Mesendoderm (in vitro differentiated cells): Measurements from ENCODE around the gene HMCES.

ENCODE experiments used
- DNase-seq: peaks from one replicate; pipeline ENCODE4 v3.0.0; 2013
- H2AK5ac ChIP-seq: 2 replicates; pipeline ENCODE4 v1.6.1; 2013; ENCODE audit warnings: low read length, inconsistent platforms
- H2BK120ac ChIP-seq: 2 replicates; pipeline ENCODE4 v1.6.1; 2013; ENCODE audit warnings: low read depth, mild to moderate bottlenecking, low read length, moderate library complexity, mixed read lengths
- H2BK15ac ChIP-seq: replicated peaks from 2 replicates; pipeline ENCODE4 v1.6.1; 2013; ENCODE audit warnings: low read depth, mild to moderate bottlenecking, moderate library complexity
- H2BK5ac ChIP-seq: 2 replicates; pipeline ENCODE4 v1.6.1; 2013; ENCODE audit warnings: low read length, inconsistent platforms
- H3K18ac ChIP-seq: 2 replicates; pipeline ENCODE4 v1.6.1; 2013; ENCODE audit warnings: mild to moderate bottlenecking, low read length, mixed read lengths
- H3K23ac ChIP-seq: one replicate; pipeline ENCODE4 v1.6.1; 2013; ENCODE audit warnings: low read length
- H3K27ac ChIP-seq: 2 replicates; pipeline ENCODE4 v1.5.1; 2013; ENCODE audit warnings: low read depth, mild to moderate bottlenecking, inconsistent platforms, low read length, moderate library complexity
- H3K27me3 ChIP-seq: 2 replicates; pipeline ENCODE4 v1.6.1; 2013; ENCODE audit warnings: low read length, control low read depth, mild to moderate bottlenecking, inconsistent platforms; ENCODE audit not compliant: insufficient read depth, poor library complexity
- H3K36me3 ChIP-seq: 2 replicates; pipeline ENCODE4 v1.6.1; 2013; ENCODE audit warnings: low read length, inconsistent platforms; ENCODE audit not compliant: control insufficient read depth, insufficient read depth
- H3K4ac ChIP-seq: one replicate; pipeline ENCODE4 v1.6.1; 2013; ENCODE audit warnings: low read depth, mild to moderate bottlenecking, low read length, moderate library complexity
- H3K4me1 ChIP-seq: 2 replicates; pipeline ENCODE4 v1.6.1; 2013; ENCODE audit warnings: low read depth, low read length, inconsistent platforms; ENCODE audit not compliant: control insufficient read depth
- H3K4me2 ChIP-seq: 2 replicates; pipeline ENCODE4 v1.6.1; 2013; ENCODE audit warnings: low read length
- H3K4me3 ChIP-seq: 2 replicates; pipeline ENCODE4 v1.5.1; 2013; ENCODE audit warnings: mild to moderate bottlenecking, low read length
- H3K56ac ChIP-seq: one replicate; pipeline ENCODE4 v1.6.1; 2013; ENCODE audit warnings: low read length
- H3K79me1 ChIP-seq: 2 replicates; pipeline ENCODE4 v1.6.1; 2013; ENCODE audit warnings: low read length, inconsistent platforms
- H3K79me2 ChIP-seq: 2 replicates; pipeline ENCODE4 v1.6.1; 2013; ENCODE audit warnings: mild to moderate bottlenecking, low read length; ENCODE audit not compliant: control insufficient read depth, insufficient read depth
- H3K9ac ChIP-seq: 2 replicates; pipeline ENCODE4 v1.6.1; 2013; ENCODE audit warnings: low read length, inconsistent platforms
- H4K5ac ChIP-seq: one replicate; pipeline ENCODE4 v1.6.1; 2013; ENCODE audit warnings: low read length
- H4K8ac ChIP-seq: one replicate; pipeline ENCODE4 v1.6.1; 2013; ENCODE audit warnings: low read depth, mild to moderate bottlenecking, control low read depth, low read length, moderate library complexity
- WGBS: extraction: QIAGEN DNeasy Blood & Tissue Kit; methylation state at CpG from one replicate; pipeline ENCODE4 v1.1.7; 2013; ENCODE audit warnings: low lambda C conversion rate, missing lambda C conversion rate; ENCODE audit not compliant: insufficient coverage; ENCODE audit errors: extremely low coverage; 5-methylcytosine and 5-hydroxymethylcytosine counted together

HMCES gene

DNA sequence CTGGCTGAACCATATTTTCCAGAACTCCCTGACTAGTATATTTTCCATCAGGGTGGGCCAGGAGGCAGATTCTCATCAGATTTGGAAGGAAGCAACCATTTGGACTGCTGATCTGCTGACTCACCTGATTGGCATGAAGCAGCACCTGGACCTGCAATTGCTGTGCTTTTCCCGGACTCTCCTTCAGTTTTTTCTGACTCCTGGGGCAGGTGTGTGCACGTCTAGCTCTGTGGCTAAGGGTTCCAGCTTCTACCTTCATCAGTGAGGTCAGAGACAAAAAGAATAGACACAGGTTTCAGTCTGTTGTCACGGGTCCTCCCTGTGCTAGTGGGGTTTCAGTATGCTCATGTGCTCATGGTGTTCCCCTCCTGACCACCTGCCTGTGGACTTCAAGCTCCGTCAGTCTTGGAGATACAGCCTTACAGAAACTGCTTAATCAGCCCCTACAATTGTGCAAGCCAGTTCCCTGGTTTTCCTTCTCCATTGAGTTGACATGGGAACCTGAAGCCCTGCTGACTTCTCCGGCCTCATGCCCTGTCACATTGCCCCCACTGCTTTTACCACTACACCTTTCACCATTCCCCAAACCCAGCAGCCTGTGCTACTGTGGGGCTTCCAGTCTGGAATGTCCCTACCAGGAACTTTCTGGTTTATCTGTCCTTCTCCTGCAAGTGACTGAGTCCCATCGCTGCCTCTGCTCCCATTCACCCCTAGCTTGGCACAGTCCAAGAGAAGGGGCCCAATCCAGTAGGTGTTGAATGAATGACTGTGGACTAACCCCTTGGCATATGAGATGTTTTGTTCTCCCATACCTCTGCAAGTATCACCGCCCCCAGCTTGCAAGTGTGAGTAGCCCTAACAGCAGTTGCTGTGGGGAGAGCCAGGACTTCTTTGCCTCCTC is 31.7 kb downstream of the HMCES start:
- peaks cover 4% of the 10 kb centered on the region for H3K4me1 ChIP-seq
- H3K18ac ChIP-seq, result no peak overlapping the region
- no peak overlapping the region for H3K56ac ChIP-seq
- no peak overlapping the region for H2AK5ac ChIP-seq
- no peak overlapping the region for H3K23ac ChIP-seq
- H3K9ac ChIP-seq, result no peak overlapping the region
- no peak overlapping the region for H4K5ac ChIP-seq
- no peak overlapping the region for H2BK15ac ChIP-seq
- no peaks in the 10 kb centered on the region for H3K36me3 ChIP-seq
- no peak overlapping the region for H3K4me2 ChIP-seq
- H2BK5ac ChIP-seq, result no peak overlapping the region
- H3K79me2 ChIP-seq, result peaks cover under 1% of the 10 kb centered on the region
- H3K27me3 ChIP-seq, result no peaks in the 10 kb centered on the region
- no peak overlapping the region for H3K4ac ChIP-seq
- no peak overlapping the region for H3K27ac ChIP-seq
- H3K79me1 ChIP-seq, result peaks cover under 1% of the 10 kb centered on the region
- no peak overlapping the region for H4K8ac ChIP-seq
- no peak overlapping the region for H3K4me3 ChIP-seq
- no CpG with 5 or more reads among the region's 7 CpGs for WGBS
- peak; percentile 57 for DNase-seq
- H2BK120ac ChIP-seq, result no peak overlapping the region

DNA sequence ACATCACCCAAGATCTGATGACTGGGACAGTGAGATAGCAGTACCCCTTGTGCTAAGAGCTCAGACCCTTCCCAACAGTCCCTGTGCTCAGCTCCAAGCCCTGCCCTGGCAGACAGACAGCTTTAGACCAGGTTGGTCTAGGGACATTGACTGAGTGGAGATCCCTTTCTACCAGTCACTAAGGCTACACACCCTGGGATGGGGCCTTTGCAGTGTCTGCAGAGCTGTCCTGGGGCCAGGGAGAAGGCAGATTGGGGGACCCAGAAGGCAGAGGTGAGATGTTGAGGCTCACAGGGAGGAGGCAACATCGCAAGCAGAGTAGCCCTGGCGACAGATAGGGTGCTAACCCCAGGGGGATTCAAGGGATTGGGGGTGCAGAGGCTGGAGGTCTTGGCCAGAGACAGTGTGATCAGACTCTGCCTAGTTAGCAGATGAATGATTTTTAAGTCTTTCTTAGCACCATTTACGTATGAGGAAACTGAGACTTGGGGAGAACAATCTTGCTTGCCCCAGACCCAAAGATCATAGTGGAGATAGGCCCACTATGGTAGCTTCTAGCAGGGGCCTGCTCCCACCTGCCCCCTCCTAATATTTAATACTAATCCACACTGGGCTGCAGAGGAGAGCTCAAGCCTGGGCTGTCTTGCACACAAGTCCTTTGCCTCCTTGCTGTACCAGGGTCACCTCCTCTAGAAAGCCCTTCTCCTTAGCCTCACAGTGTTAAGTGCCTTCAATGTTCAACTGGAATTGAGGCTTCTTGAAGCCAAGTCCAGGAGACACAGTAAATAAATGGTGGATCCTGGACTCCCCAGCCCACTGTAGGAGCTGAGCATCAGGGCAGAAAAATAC is 32.6 kb downstream of the HMCES start:
- Histone ChIP-seq H3K4me1 (peaks cover 4% of the 10 kb centered on the region), H2AK5ac (no peak overlapping the region), H3K56ac (no peak overlapping the region), H3K18ac (no peak overlapping the region), H2BK15ac (no peak overlapping the region), H3K36me3 (no peaks in the 10 kb centered on the region), H3K4me3 (no peak overlapping the region), H3K79me2 (peaks cover 3% of the 10 kb centered on the region), H3K79me1 (peaks cover 4% of the 10 kb centered on the region), H3K4me2 (no peak overlapping the region), H3K4ac (no peak overlapping the region), H3K9ac (no peak overlapping the region), H3K27me3 (no peaks in the 10 kb centered on the region), H3K23ac (no peak overlapping the region), H2BK120ac (no peak overlapping the region), H4K5ac (no peak overlapping the region), H2BK5ac (no peak overlapping the region), H3K27ac (no peak overlapping the region), H4K8ac (no peak overlapping the region)
- no CpG with 5 or more reads among the region's 3 CpGs for WGBS
- DNase-seq, result no peak

DNA sequence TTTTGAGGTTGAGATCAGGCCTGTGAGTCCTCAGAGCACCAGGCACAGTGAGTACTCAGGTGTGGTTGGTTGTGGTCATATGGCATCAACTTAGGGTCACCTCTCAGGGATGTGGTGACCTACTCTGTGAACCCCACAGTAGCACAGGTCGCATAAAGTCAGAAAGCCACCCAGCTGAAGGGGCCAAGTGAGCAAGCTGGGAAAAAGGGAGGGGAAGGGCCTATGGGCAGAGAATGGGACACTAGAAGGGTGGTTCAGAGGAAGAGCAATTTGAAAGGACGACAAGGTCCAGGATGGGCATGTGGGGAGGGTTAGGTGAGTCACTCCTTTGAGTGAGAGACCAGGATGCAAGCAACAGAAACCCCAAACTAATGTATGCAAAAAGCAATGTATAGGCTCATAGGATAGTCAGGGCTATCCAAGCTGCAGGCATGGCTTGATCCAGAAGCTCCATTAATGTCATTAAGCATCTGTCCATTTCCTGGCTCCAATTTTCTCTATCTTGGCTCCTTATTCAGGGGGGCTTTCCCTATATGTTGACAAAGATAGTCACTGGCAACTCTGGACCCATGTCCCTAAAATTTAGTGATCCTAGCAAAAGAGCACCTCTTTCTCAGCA is 33.5 kb downstream of the HMCES start:
- WGBS, result no CpG with 5 or more reads among the region's 2 CpGs

DNA sequence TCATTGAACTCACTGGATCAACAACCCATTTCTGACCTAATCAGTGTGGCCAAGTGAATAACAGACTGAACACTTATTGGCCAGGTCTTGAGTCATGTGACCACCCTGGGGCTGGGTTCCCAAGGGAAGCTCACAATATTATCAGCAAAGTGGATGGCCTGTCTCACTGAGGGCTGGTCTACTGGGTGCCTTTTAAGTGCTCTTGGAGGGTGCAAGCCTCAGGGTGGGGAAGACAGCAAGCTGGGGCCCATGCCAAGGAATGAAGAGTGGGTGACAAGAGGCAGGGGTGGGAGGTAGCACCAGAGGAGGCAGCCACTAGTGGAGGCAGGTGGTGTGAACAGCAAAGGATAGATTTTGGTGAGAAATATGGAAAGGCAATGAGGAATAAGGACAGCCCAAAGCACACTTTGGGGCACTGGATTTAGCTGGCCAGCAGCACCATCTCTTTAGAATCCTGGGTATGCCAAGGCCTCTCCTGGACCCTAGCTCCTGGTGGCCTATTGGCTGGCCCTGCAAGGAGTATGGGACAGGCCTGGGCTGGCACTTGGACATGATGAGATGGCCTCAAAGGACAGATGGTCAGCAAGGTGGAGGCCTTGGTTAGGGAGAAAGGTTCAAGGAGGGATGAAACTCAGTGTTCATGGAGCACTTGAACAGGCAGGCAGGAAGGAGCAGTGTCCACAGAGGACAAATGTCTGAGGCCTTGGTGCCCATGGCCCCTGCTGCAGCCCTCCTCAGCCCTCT is 34.2 kb downstream of the HMCES start:
- no peak overlapping the region for H3K4me3 ChIP-seq
- H3K27me3 ChIP-seq, result no peaks in the 10 kb centered on the region
- DNase-seq, result no peak
- no peak overlapping the region for H4K8ac ChIP-seq
- H3K4me2 ChIP-seq, result no peak overlapping the region
- no peak overlapping the region for H3K4ac ChIP-seq
- no peak overlapping the region for H2BK5ac ChIP-seq
- H3K79me1 ChIP-seq, result peaks cover 4% of the 10 kb centered on the region
- H3K9ac ChIP-seq, result no peak overlapping the region
- H2BK120ac ChIP-seq, result no peak overlapping the region
- no peak overlapping the region for H2AK5ac ChIP-seq
- peaks cover 4% of the 10 kb centered on the region for H3K4me1 ChIP-seq
- H4K5ac ChIP-seq, result no peak overlapping the region
- H3K27ac ChIP-seq, result no peak overlapping the region
- H3K56ac ChIP-seq, result no peak overlapping the region
- H3K18ac ChIP-seq, result no peak overlapping the region
- H3K23ac ChIP-seq, result no peak overlapping the region
- H3K79me2 ChIP-seq, result peaks cover 3% of the 10 kb centered on the region
- H3K36me3 ChIP-seq, result no peaks in the 10 kb centered on the region
- no peak overlapping the region for H2BK15ac ChIP-seq

More for the DNA sequence above, 33.5 kb downstream of the HMCES start:
- no peak overlapping the region for H3K27ac ChIP-seq
- no peak overlapping the region for H3K4me2 ChIP-seq
- no peak overlapping the region for H3K56ac ChIP-seq
- H3K36me3 ChIP-seq, result no peaks in the 10 kb centered on the region
- peaks cover 3% of the 10 kb centered on the region for H3K79me2 ChIP-seq
- H3K4me1 ChIP-seq, result peaks cover 4% of the 10 kb centered on the region
- no peak overlapping the region for H3K9ac ChIP-seq
- no peaks in the 10 kb centered on the region for H3K27me3 ChIP-seq
- H3K23ac ChIP-seq, result no peak overlapping the region
- no peak overlapping the region for H3K4me3 ChIP-seq
- H2BK15ac ChIP-seq, result no peak overlapping the region
- no peak overlapping the region for H2AK5ac ChIP-seq
- peaks cover 4% of the 10 kb centered on the region for H3K79me1 ChIP-seq
- H2BK120ac ChIP-seq, result no peak overlapping the region
- H3K4ac ChIP-seq, result no peak overlapping the region
- no peak overlapping the region for H4K5ac ChIP-seq
- H2BK5ac ChIP-seq, result no peak overlapping the region
- H4K8ac ChIP-seq, result no peak overlapping the region
- no peak overlapping the region for H3K18ac ChIP-seq
- DNase-seq, result no peak

DNA sequence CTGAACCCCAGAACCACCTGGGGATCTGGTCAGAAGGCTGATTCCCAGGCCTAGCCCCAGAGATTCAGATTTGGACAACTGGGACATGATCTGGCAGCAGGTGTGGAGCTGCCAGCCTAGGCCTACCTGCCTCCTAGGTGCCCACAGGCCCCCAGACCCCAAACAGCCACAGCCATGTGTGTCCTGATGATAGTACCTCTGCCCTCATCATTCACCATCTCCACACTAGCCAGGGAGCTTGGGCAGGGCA is 34.7 kb downstream of the HMCES start:
- Histone ChIP-seq H2BK15ac (no peak overlapping the region), H3K4me2 (no peak overlapping the region), H3K79me2 (peaks cover 3% of the 10 kb centered on the region), H3K23ac (no peak overlapping the region), H3K56ac (no peak overlapping the region), H3K18ac (no peak overlapping the region), H3K9ac (no peak overlapping the region), H3K4me1 (peaks cover 4% of the 10 kb centered on the region), H2AK5ac (no peak overlapping the region), H3K4ac (no peak overlapping the region), H3K36me3 (no peaks in the 10 kb centered on the region), H4K8ac (no peak overlapping the region), H3K27me3 (no peaks in the 10 kb centered on the region), H3K79me1 (peaks cover 5% of the 10 kb centered on the region), H4K5ac (no peak overlapping the region), H3K27ac (no peak overlapping the region), H2BK5ac (no peak overlapping the region), H2BK120ac (no peak overlapping the region), H3K4me3 (no peak overlapping the region)
- no peak for DNase-seq
